ENCODE measurements around the gene CHD2. TPM values are rescaled to one million over a fixed set of nuclear protein-coding genes. Genes with fewer than 3 reads are reported as not detected.

The CHD2 gene
- total and polyA plus RNA-seq, 2 experiments from 2014 or later, result 60.8 to 118 TPM

DNA sequence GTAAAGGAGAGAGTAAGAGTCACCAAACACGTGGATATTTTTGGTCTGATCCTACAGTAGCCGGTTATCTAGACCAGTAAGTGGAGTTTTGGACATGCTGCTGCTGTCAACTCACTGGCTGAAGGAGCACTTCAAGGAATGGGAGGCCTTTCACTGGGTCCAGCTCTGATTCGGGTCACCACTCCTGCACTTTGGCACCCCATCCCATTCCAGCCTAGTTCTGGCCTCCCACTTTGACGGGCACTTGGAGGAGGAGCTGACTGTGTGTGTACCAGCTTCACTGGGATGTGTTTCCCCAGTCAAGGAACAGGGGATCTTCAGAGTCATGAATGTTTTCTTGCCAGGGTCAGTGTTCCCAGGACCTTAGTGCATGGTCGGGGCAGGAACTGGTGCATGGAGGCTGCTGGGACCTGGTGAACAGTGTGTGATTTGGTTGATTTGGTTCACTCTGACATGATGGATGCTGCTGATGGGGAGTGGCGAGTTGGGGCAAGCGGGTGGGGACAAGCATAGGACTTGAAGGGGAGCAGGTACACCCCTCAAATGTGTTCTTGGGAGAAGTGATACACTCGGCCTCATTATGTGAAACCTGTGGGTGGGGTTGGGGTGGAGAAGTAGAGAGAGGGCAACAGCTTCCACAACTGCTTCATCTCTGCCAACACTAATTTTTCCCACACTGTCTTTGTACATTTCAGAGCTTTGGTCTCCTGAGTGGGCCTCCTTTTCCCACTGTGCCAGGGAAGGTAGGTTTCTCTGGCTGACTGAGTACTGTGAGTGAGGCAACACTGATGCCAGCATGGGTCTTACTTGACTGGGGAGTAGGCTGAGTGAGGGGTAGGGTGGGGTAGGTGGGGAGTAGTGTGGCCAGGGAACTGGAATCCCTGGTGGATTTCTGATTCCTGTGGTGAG, 124.8 kb downstream of the CHD2 start:
- Histone ChIP-seq H3K36me3 (peaks cover 62% of the 10 kb centered on the region), H3K27me3 (no peaks in the 10 kb centered on the region), H3K4me1 (ENCODE audit: low read depth) (peaks cover 23% of the 10 kb centered on the region), H3K4me3 (no peak overlapping the region), H3K27ac (peak overlapping the region; percentile 82), H3K9me3 (ENCODE audit: low read depth) (no peaks in the 10 kb centered on the region)
- no peak for TF ChIP-seq CTCF (IDR thresholded peaks at IDR 0.05; ENCODE audit: low read depth, low read length)
- DNase-seq (ENCODE audit: low read depth in 1 of 2, low spot score in 1 of 2), result peak in 1 of 2 donors; percentile 28

DNA sequence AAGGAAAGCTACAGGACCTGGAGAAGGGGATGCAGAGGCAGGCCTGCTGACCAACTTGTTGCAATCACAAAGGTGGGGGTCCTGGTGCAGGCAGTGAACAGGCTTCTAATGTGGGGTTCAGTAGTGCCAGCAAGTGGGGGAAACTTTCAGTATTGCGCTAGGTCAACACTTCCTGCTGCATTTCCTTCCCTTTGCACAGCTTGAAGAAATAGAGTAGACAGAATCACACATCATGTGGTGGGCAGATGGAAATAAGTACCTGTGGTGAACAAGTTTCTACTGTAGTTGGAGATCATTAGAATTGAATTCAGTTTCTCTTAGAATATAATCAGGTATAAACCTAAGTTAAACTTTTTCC, 125.5 kb downstream of the CHD2 start:
- no peak for DNase-seq (ENCODE audit: low read depth in 1 of 2, low spot score in 1 of 2)
- TF ChIP-seq CTCF (IDR thresholded peaks at IDR 0.05; ENCODE audit: low read depth, low read length), result no peak
- Histone ChIP-seq H3K27me3 (no peaks in the 10 kb centered on the region), H3K36me3 (peaks cover 56% of the 10 kb centered on the region), H3K27ac (peak overlapping the region; percentile 31), H3K4me3 (no peak overlapping the region), H3K9me3 (ENCODE audit: low read depth) (no peaks in the 10 kb centered on the region), H3K4me1 (ENCODE audit: low read depth) (peaks cover 23% of the 10 kb centered on the region)

DNA sequence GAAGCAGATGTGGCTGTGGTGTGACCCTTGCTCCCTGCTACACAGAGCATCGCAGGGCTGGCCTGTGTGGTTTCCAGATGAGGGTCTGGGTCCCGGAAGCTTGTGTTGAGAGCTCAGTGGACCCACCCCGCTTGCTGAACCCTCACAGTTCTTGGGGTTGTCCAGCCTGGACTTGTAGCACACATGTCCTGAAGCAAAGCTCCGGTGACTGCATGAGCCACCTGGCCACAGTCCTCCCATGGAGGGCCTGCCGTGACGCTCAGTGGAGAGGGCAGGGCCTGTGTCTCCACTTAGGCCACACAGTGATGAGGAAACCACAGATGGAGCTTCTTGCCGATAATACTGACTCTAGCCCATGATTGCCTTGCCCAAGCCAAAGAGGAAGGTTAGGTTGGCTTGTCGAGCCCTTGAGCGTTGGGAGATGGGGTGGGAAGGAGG, 126.3 kb downstream of the CHD2 start:
- Histone ChIP-seq H3K4me3 (no peak overlapping the region), H3K9me3 (ENCODE audit: low read depth) (no peaks in the 10 kb centered on the region), H3K36me3 (peaks cover 48% of the 10 kb centered on the region), H3K27me3 (no peaks in the 10 kb centered on the region), H3K27ac (peak overlapping the region; percentile 31), H3K4me1 (ENCODE audit: low read depth) (peaks cover 23% of the 10 kb centered on the region)
- TF ChIP-seq CTCF (IDR thresholded peaks at IDR 0.05; ENCODE audit: low read depth, low read length), result no peak
- DNase-seq (ENCODE audit: low read depth in 1 of 2, low spot score in 1 of 2), result no peak

DNA sequence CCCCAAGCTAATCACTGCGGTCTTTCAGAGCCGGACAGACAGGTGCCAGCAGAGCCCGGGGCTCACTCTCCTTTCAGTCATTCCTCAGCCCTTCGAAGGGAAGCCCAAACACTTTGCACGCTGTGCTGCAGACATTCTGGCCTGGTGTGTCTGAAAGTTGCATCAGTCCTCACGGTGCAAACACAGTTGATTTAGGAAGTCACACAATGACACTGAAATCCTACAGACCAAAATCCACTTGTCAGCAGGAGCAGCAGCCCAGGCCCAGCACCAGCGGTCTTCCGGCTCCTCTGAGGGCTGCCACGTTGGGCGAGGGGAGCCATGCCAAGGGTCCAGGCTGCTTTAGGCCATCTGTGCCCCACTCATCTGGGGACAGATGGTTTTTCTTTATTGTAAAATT, 127.3 kb downstream of the CHD2 start:
- Histone ChIP-seq H3K36me3 (peaks cover 37% of the 10 kb centered on the region), H3K4me1 (ENCODE audit: low read depth) (peaks cover 23% of the 10 kb centered on the region), H3K27me3 (no peaks in the 10 kb centered on the region), H3K9me3 (ENCODE audit: low read depth) (no peaks in the 10 kb centered on the region), H3K4me3 (no peak overlapping the region), H3K27ac (peak overlapping the region; percentile 58)
- DNase-seq (ENCODE audit: low read depth in 1 of 2, low spot score in 1 of 2), result peak in 1 of 2 donors; percentile 28
- no peak for TF ChIP-seq CTCF (IDR thresholded peaks at IDR 0.05; ENCODE audit: low read depth, low read length)

DNA sequence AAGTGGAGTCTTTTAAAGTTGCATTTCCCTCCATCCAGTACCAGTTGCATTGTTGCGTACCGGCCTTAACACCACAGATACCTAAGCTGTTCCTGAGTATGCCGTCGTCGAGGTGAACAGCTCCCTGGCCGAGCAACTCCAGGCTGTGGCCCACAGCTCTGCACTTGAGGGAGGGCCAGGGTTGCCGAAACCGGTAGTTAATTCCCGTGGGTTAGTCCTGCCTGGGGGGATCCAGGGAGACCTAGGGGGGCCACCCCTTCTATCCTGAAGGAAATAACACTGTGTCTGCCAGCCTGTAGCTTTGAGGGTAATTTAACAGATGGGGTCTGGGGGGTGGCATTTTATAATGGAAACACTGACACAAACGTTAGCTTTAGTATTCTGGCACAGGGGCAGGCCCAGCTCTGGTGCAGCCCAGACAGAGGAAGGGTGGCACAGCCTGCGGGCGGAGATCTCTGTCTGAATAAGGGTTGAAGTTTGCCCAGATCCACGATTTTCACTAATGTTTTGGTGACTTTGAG, 128.0 kb downstream of the CHD2 start:
- Histone ChIP-seq H3K27ac (peak overlapping the region; percentile 58), H3K27me3 (no peaks in the 10 kb centered on the region), H3K9me3 (ENCODE audit: low read depth) (no peaks in the 10 kb centered on the region), H3K4me3 (no peak overlapping the region), H3K36me3 (peaks cover 30% of the 10 kb centered on the region), H3K4me1 (ENCODE audit: low read depth) (peaks cover 23% of the 10 kb centered on the region)
- no peak for TF ChIP-seq CTCF (IDR thresholded peaks at IDR 0.05; ENCODE audit: low read depth, low read length)
- peak in 1 of 2 donors; percentile 24 for DNase-seq (ENCODE audit: low read depth in 1 of 2, low spot score in 1 of 2)
